WERI-Rb-1 (cell line): ENCODE measurements around the gene DCUN1D3.
A peak's percentile ranks its signal among the peaks of the same experiment; 100 is the strongest.

Source experiments
- DNase-seq: peaks from one replicate; pipeline ENCODE4 v3.0.0-alpha.2; 2020
- H3K27ac ChIP-seq: fragments of 250-450 bp; sonication (Bioruptor Pico); 2 replicates; pipeline ENCODE4 v1.5.1; 2020; ENCODE audit warnings: mild to moderate bottlenecking, moderate library complexity
- H3K27me3 ChIP-seq: fragments of 250-450 bp; sonication (Bioruptor Pico); 2 replicates; pipeline ENCODE4 v1.5.1; 2021; ENCODE audit warnings: mild to moderate bottlenecking, low read depth, moderate library complexity; ENCODE audit not compliant: insufficient read depth, severe bottlenecking
- H3K36me3 ChIP-seq: fragments of 250-450 bp; sonication (Bioruptor Pico); 2 replicates; pipeline ENCODE4 v1.5.1; 2020; ENCODE audit warnings: mild to moderate bottlenecking, moderate library complexity
- H3K4me3 ChIP-seq: 2 replicates; pipeline ENCODE4 v1.5.1; 2011; ENCODE audit warnings: low read depth, mild to moderate bottlenecking, control low read depth, low read length
- H3K9me3 ChIP-seq: fragments of 250-450 bp; sonication (Bioruptor Pico); 2 replicates; pipeline ENCODE4 v1.5.1; 2021; ENCODE audit warnings: mild to moderate bottlenecking, moderate library complexity; ENCODE audit not compliant: severe bottlenecking
- TF ChIP-seq, protein P1 (sequence below): IDR thresholded peaks from 2 replicates; pipeline ENCODE4 v1.5.1; 2011; ENCODE audit warnings: low read depth, mild to moderate bottlenecking, control low read depth, inconsistent platforms, low read length

Gene DCUN1D3

DNA sequence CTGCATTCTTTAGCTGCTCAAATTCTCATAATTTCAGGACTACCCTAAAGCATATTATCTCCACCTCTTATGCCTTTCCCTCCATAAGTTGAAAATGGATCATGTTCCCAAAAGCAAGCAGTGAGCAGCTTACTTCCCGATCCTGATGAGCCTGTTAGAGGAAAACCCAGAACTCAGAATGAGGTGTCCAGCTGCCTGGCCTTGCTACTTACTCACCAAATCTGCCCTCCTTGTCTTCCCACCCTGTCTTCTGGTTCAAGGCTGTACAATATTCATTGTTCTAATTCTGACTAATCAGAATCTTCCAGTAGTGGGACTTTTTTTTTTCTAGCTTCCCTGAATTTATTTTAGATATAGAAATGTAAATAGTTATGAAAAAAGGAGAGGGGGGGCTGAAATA, 11.2 kb upstream of the DCUN1D3 start:
- TF ChIP-seq, protein P1, sequence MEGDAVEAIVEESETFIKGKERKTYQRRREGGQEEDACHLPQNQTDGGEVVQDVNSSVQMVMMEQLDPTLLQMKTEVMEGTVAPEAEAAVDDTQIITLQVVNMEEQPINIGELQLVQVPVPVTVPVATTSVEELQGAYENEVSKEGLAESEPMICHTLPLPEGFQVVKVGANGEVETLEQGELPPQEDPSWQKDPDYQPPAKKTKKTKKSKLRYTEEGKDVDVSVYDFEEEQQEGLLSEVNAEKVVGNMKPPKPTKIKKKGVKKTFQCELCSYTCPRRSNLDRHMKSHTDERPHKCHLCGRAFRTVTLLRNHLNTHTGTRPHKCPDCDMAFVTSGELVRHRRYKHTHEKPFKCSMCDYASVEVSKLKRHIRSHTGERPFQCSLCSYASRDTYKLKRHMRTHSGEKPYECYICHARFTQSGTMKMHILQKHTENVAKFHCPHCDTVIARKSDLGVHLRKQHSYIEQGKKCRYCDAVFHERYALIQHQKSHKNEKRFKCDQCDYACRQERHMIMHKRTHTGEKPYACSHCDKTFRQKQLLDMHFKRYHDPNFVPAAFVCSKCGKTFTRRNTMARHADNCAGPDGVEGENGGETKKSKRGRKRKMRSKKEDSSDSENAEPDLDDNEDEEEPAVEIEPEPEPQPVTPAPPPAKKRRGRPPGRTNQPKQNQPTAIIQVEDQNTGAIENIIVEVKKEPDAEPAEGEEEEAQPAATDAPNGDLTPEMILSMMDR: no peak
- no peak overlapping the region for H3K4me3 ChIP-seq
- no peak overlapping the region for H3K27ac ChIP-seq
- H3K9me3 ChIP-seq: no peaks in the 10 kb centered on the region
- peaks cover 9% of the 10 kb centered on the region for H3K36me3 ChIP-seq
- DNase-seq: no peak
- H3K27me3 ChIP-seq: no peaks in the 10 kb centered on the region

DNA sequence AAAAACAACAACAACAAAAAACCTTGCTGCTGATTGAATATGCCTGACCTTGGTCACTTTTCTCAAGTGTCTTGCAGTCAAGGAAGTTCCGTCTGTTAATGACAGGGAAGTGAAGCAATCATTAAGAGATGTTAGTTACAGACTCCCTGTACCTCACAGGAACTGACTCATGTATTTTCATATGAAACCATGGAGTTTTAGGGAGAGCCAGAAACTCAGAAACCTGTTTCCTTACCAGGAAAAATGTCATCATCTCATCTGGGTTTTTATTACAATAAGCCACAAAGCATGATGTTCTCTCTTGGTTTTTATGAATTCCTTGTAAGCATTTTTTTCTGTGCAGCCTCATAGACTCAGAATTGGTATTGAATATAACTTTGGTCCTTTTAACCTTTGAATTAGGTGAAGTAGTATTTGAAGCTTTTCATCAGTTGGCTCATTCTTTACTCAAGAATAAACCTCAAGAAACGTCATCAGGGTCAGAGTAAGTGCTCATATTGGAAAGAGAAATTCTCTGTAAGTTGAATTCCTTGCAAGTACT, 10.7 kb upstream of the DCUN1D3 start:
- TF ChIP-seq, protein P1: no peak
- DNase-seq: no peak
- Histone ChIP-seq H3K4me3 (no peak overlapping the region), H3K27ac (no peak overlapping the region), H3K9me3 (no peaks in the 10 kb centered on the region), H3K27me3 (no peaks in the 10 kb centered on the region), H3K36me3 (peaks cover 4% of the 10 kb centered on the region)

DNA sequence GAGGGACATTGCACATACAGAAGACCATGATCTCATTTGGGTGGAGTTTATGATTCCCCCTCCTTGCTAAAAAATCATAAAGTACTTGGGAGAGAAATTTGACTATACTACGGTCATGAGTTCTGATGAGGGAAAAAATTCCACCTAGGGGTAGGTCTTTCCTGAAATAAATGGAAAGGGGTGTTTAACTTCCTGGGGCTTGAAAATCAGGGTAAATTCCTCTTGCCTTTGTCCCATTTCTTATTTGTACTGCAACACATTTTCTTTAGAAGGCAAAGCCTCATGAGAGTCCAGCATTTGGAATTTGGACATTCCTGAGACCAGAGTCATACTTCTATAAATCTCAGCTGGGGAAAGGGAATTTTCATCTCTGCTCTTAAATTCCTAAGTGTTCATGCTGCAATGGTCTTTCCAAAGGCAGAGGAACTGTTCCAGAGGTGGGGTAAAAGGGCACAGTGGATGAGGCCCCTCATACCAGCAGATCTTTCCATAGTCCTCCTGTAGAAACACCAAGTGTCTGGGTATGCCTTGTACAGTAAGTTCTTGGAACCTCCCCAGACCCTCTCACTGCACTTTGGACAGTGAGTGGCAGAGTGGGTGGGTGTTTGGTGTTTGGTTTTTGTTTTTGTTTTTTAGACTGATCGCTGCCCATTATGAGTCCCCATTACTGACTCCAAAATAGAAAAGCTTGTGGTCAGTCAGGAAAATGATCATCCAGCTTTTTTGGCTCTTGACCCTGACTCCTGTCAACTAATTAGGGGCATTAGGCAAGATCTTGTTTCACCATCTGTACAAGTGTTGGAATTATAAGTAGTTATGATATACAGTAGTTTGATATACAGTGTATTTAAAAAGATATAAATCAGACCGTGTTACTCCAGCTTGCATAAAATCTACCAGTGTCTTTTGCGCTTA, 6.4 kb upstream of the DCUN1D3 start:
- Histone ChIP-seq H3K4me3 (no peak overlapping the region), H3K27ac (no peak overlapping the region), H3K27me3 (no peaks in the 10 kb centered on the region), H3K9me3 (no peaks in the 10 kb centered on the region), H3K36me3 (peaks cover 12% of the 10 kb centered on the region)
- no peak for DNase-seq
- TF ChIP-seq, protein P1: no peak

DNA sequence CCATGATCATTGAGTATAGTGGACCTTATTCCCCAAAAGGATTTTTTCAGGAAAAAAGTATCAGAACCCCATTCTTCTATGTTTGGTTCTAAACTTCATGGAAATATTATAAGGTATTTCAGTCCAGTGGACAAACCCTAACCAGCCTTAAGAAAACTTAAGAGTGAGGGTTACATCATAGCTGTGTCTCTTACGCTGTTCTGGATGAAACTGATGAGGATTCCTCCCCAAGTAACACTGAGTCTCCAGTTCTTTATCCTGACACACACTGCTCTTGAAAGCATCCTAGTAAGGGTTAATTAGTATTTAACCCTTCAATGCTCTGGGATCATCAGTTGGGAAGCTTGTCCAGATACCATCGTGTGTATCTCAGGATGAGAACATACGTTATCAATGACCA, 5.4 kb upstream of the DCUN1D3 start:
- TF ChIP-seq, protein P1: no peak
- DNase-seq: no peak
- Histone ChIP-seq H3K27ac (no peak overlapping the region), H3K4me3 (no peak overlapping the region), H3K36me3 (peaks cover 22% of the 10 kb centered on the region), H3K27me3 (no peaks in the 10 kb centered on the region), H3K9me3 (no peaks in the 10 kb centered on the region)

DNA sequence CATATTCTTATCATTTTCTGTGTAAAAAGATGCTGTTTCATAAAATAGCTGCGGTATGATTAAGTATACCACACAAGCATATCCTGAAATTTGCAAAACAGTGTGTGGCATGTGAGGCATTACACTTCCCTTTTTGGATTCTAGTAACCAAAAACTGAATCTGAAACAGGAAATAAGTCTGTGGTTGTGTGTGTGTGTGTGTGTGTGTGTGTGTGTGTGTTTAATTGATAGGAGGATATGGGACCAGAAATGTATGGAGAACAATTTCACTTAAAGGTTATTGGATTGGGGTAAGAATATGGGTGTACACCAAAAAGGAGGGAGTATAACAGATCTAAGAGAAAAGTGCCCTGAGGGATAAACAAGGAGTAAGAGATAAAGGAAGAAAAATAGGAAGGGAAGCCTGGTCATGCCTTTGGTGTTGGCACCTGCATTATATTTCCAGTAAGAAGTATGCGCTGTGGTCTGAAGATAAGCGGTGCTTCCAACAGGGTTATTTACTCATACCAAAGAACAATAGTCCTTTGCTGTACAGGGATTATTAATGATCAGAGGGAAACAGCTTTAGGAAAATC, 4.4 kb upstream of the DCUN1D3 start:
- peak overlapping the region; percentile 22; the same call in 1 of the 2 replicates for H3K27ac ChIP-seq
- TF ChIP-seq, protein P1: no peak
- no peak for DNase-seq

More for the DNA sequence above, 4.4 kb upstream of the DCUN1D3 start:
- no peaks in the 10 kb centered on the region for H3K27me3 ChIP-seq
- peaks cover 24% of the 10 kb centered on the region for H3K36me3 ChIP-seq
- no peaks in the 10 kb centered on the region for H3K9me3 ChIP-seq
- no peak overlapping the region for H3K4me3 ChIP-seq
